ENCODE data around the gene SLC16A11. TPM values are rescaled to one million over a fixed set of nuclear protein-coding genes. Genes with fewer than 3 reads are reported as not detected.

Gene SLC16A11
- total RNA-seq, 1 donor from 2014 or later, result 0.54 TPM

DNA sequence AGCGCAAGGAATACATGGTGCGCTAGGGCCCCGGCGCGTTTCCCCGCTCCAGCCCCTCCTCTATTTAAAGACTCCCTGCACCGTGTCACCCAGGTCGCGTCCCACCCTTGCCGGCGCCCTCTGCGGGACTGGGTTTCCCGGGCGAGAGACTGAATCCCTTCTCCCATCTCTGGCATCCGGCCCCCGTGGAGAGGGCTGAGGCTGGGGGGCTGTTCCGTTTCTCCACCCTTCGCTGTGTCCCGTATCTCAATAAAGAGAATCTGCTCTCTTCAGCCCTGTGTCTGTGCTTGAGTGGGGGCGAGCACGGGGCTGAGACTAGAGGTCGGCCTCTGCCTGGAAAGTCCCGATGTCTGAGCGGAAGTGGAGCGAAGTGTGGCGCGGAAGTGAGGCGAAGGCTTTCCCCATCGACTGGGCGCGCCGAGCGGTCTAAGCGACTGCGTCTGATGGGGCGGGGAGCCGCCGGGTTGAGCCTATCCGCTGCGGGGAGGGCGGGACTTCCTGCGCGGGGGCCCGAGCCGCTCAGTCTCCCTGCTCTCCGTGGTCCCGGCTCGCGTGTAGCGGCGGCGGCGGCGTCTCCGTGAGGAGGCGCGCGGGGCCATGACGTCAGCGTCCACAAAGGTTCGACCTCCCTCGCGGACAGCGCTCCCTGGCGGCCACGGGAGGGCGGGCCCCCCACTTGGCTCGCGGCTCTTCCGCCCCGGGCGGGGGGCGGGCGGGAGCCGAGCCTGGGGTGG lies 29.5 kb downstream of the SLC16A11 start:
- Mint-ChIP-seq H3K4me1 (ENCODE audit: low read depth, unreplicated experiment) (peaks cover 9% of the 10 kb centered on the region), H3K27me3 (ENCODE audit: unreplicated experiment) (peaks cover 9% of the 10 kb centered on the region), H3K27ac (ENCODE audit: unreplicated experiment) (peak overlapping the region; percentile 79), H3K9me3 (ENCODE audit: unreplicated experiment) (peaks cover 4% of the 10 kb centered on the region), H3K36me3 (ENCODE audit: unreplicated experiment) (no peaks in the 10 kb centered on the region), H3K4me3 (ENCODE audit: unreplicated experiment) (peak overlapping the region; percentile 97)
- TF ChIP-seq, protein P1, sequence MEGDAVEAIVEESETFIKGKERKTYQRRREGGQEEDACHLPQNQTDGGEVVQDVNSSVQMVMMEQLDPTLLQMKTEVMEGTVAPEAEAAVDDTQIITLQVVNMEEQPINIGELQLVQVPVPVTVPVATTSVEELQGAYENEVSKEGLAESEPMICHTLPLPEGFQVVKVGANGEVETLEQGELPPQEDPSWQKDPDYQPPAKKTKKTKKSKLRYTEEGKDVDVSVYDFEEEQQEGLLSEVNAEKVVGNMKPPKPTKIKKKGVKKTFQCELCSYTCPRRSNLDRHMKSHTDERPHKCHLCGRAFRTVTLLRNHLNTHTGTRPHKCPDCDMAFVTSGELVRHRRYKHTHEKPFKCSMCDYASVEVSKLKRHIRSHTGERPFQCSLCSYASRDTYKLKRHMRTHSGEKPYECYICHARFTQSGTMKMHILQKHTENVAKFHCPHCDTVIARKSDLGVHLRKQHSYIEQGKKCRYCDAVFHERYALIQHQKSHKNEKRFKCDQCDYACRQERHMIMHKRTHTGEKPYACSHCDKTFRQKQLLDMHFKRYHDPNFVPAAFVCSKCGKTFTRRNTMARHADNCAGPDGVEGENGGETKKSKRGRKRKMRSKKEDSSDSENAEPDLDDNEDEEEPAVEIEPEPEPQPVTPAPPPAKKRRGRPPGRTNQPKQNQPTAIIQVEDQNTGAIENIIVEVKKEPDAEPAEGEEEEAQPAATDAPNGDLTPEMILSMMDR (IDR thresholded peaks at IDR 0.05; ENCODE audit: partially characterized antibody, unreplicated experiment), result peak; percentile 90
- peak; percentile 97 for DNase-seq

GRCh38 chr17:7011942-7012254 lies 32.0 kb downstream of the SLC16A11 start:
- Mint-ChIP-seq H3K9me3 (ENCODE audit: unreplicated experiment) (peaks cover 4% of the 10 kb centered on the region), H3K27ac (ENCODE audit: unreplicated experiment) (peak overlapping the region; percentile 98), H3K27me3 (ENCODE audit: unreplicated experiment) (peaks cover 9% of the 10 kb centered on the region), H3K4me1 (ENCODE audit: low read depth, unreplicated experiment) (peaks cover 9% of the 10 kb centered on the region), H3K36me3 (ENCODE audit: unreplicated experiment) (no peaks in the 10 kb centered on the region), H3K4me3 (ENCODE audit: unreplicated experiment) (peak overlapping the region; percentile 97)
- TF ChIP-seq, protein P1 (IDR thresholded peaks at IDR 0.05; ENCODE audit: partially characterized antibody, unreplicated experiment), result no peak
- DNase-seq, result no peak

- H3K4me3 Mint-ChIP-seq (ENCODE audit: unreplicated experiment), result peak overlapping the region; percentile 97
- TF ChIP-seq, protein P1 (IDR thresholded peaks at IDR 0.05; ENCODE audit: partially characterized antibody, unreplicated experiment), result no peak
- H3K9me3 Mint-ChIP-seq (ENCODE audit: unreplicated experiment), result peaks cover 4% of the 10 kb centered on the region
- peaks cover 9% of the 10 kb centered on the region for H3K4me1 Mint-ChIP-seq (ENCODE audit: low read depth, unreplicated experiment)
- peaks cover 9% of the 10 kb centered on the region for H3K27me3 Mint-ChIP-seq (ENCODE audit: unreplicated experiment)
- peak overlapping the region; percentile 98 for H3K27ac Mint-ChIP-seq (ENCODE audit: unreplicated experiment)
- no peaks in the 10 kb centered on the region for H3K36me3 Mint-ChIP-seq (ENCODE audit: unreplicated experiment)
- DNase-seq, result no peak
These were observed 32.5 kb downstream of the SLC16A11 start for GRCh38 chr17:7011415-7011814.

DNA sequence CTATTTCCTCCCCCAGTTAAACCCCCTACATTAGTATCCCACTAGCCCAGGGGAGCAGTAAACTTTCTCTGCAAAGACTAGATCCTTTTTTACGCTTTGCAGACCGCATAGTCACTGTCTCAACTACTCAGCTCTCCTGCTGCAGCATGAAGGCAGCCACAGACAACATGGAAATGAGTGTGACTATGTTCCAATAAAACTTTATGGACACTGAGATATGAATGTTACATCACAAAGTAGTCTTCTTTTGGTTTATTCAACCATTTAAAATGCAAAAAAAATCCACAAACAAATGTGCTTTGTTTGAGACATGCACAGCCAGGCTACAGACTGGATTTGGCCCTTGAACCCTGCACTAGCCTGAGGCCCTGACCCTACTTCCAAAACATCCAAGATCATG lies 33.4 kb downstream of the SLC16A11 start:
- DNase-seq, result no peak
- H3K9me3 Mint-ChIP-seq (ENCODE audit: unreplicated experiment), result peaks cover 4% of the 10 kb centered on the region
- no peak overlapping the region for H3K27ac Mint-ChIP-seq (ENCODE audit: unreplicated experiment)
- peak overlapping the region; percentile 42 for H3K4me3 Mint-ChIP-seq (ENCODE audit: unreplicated experiment)
- peaks cover 9% of the 10 kb centered on the region for H3K27me3 Mint-ChIP-seq (ENCODE audit: unreplicated experiment)
- peaks cover 7% of the 10 kb centered on the region for H3K4me1 Mint-ChIP-seq (ENCODE audit: low read depth, unreplicated experiment)
- TF ChIP-seq, protein P1 (IDR thresholded peaks at IDR 0.05; ENCODE audit: partially characterized antibody, unreplicated experiment), result no peak
- no peaks in the 10 kb centered on the region for H3K36me3 Mint-ChIP-seq (ENCODE audit: unreplicated experiment)

DNA sequence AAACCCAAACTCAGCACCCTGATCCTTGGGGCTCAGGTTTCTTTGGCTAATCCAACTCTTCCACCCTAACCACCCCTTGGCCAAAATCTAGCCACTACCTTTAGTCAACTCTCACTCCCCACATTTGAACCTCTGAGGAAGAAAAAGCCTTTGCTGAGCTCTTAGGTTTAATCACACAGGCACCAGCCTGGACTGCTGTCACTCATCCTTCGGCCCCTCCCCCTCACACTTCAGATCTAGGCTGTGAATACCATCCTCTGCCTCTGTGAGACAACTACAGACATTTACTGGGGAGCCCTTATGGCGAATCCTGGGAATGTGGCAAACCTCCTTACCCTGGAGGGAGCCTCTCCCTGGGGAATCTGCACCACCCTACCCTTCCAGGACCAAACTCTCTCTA lies 36.7 kb downstream of the SLC16A11 start:
- no peak overlapping the region for H3K27ac Mint-ChIP-seq (ENCODE audit: unreplicated experiment)
- no peaks in the 10 kb centered on the region for H3K36me3 Mint-ChIP-seq (ENCODE audit: unreplicated experiment)
- no peak for DNase-seq
- H3K4me1 Mint-ChIP-seq (ENCODE audit: low read depth, unreplicated experiment), result no peaks in the 10 kb centered on the region
- peaks cover under 1% of the 10 kb centered on the region for H3K27me3 Mint-ChIP-seq (ENCODE audit: unreplicated experiment)
- no peak overlapping the region for H3K4me3 Mint-ChIP-seq (ENCODE audit: unreplicated experiment)
- peaks cover under 1% of the 10 kb centered on the region for H3K9me3 Mint-ChIP-seq (ENCODE audit: unreplicated experiment)
- TF ChIP-seq, protein P1 (IDR thresholded peaks at IDR 0.05; ENCODE audit: partially characterized antibody, unreplicated experiment), result no peak

All from glutamatergic neuron (in vitro differentiated cells).